Stimulated activated naive CD4-positive, alpha-beta T cell treated with Interleukin-2 at 50 U/mL for 16 hours (primary cell): ENCODE data around the gene ABHD18.
"Not testable (repeated sequence)": the region's sequence is repeated elsewhere in the genome, so short reads cannot be mapped to it uniquely, and the experiment has no call there.

Experiments used
- DNase-seq: peaks from one replicate; lab custom pipeline; 2025; lab: John Stamatoyannopoulos, UW

Gene ABHD18

GRCh38 chr4:127993151-127993550, 27.9 kb downstream of the ABHD18 start:
- DNase-seq, result no peak

GRCh38 chr4:127995776-127996175, 30.6 kb downstream of the ABHD18 start:
- DNase-seq, result no peak

GRCh38 chr4:127996521-127996920, 31.3 kb downstream of the ABHD18 start:
- DNase-seq, result not testable (repeated sequence)

GRCh38 chr4:127997534-127998388, 32.6 kb downstream of the ABHD18 start:
- peak; percentile 2 for DNase-seq

GRCh38 chr4:128006592-128006991, 41.4 kb downstream of the ABHD18 start:
- DNase-seq, result no peak

GRCh38 chr4:128009428-128009827, 44.2 kb downstream of the ABHD18 start:
- DNase-seq, result no peak

- DNase-seq, result no peak
Observed at GRCh38 chr4:128025319-128025718, 60.1 kb downstream of the ABHD18 start.

- DNase-seq, result no peak
Observed at GRCh38 chr4:128029907-128030306, 64.7 kb downstream of the ABHD18 start.

GRCh38 chr4:128031756-128032384, 66.7 kb downstream of the ABHD18 start:
- DNase-seq, result no peak

GRCh38 chr4:128039568-128039967, 74.4 kb downstream of the ABHD18 start:
- no peak for DNase-seq

GRCh38 chr4:128047019-128047418, 81.8 kb downstream of the ABHD18 start:
- DNase-seq, result not testable (repeated sequence)

- DNase-seq, result not testable (repeated sequence)
Observed at GRCh38 chr4:128047514-128047913, 82.3 kb downstream of the ABHD18 start.

- not testable (repeated sequence) for DNase-seq
Observed at GRCh38 chr4:128051229-128051628, 86.0 kb downstream of the ABHD18 start.

- not testable (repeated sequence) for DNase-seq
Observed at GRCh38 chr4:128054907-128055306, 89.7 kb downstream of the ABHD18 start.

GRCh38 chr4:128055441-128056206, 90.4 kb downstream of the ABHD18 start:
- DNase-seq, result not testable (repeated sequence)

GRCh38 chr4:128056396-128056795, 91.2 kb downstream of the ABHD18 start:
- DNase-seq, result no peak

- no peak for DNase-seq
Observed at GRCh38 chr4:128060121-128060698, 95.0 kb downstream of the ABHD18 start.

- DNase-seq, result peak; percentile 93
Observed at GRCh38 chr4:128060699-128061565, 95.7 kb downstream of the ABHD18 start, which contains the start of gene LARP1B. TSS of gene LARP1B (plus strand) at chr4:128061312. CDS start at chr4:128074952, 13,640 bp downstream.

- DNase-seq, result peak; percentile 68
Observed at GRCh38 chr4:128061566-128062536, 96.6 kb downstream of the ABHD18 start.

- DNase-seq, result not testable (repeated sequence)
Observed at GRCh38 chr4:128066453-128066820, 101.2 kb downstream of the ABHD18 start.
